Suprapubic skin (tissue), 4 donors: Measurements from ENCODE around the gene EPHB1.

Source experiments
- EP300 ChIP-seq: sonication (generic); formaldehyde crosslinking; IDR thresholded peaks from one replicate; pipeline ENCODE4 v1.6.1; 2017; ENCODE audit warnings: antibody characterized with exemption
- POLR2A ChIP-seq, 2 donors: fragments of 450-650 bp; IDR thresholded peaks; one replicate each; pipeline ENCODE4 v1.6.1; 2017; ENCODE audit warnings: antibody characterized with exemption in 2 of 2, mild to moderate bottlenecking in 2 of 2, moderate library complexity in 2 of 2
- POLR2AphosphoS5 ChIP-seq, 3 donors: sonication (generic); formaldehyde crosslinking; IDR thresholded peaks; one replicate each; pipeline ENCODE4 v1.6.1; 2017; ENCODE audit warnings: antibody characterized with exemption in 3 of 3
- TF ChIP-seq, protein P1 (sequence below), 2 donors: fragments of 200-600 bp in 1 of 2; fragments of 450-650 bp in 1 of 2; sonication (generic) in 1 of 2; IDR thresholded peaks; one replicate each; pipeline ENCODE4 v1.5.1; 2016 to 2019; ENCODE audit warnings: antibody characterized with exemption in 2 of 2, mild to moderate bottlenecking in 1 of 2, moderate library complexity in 1 of 2

DNA sequence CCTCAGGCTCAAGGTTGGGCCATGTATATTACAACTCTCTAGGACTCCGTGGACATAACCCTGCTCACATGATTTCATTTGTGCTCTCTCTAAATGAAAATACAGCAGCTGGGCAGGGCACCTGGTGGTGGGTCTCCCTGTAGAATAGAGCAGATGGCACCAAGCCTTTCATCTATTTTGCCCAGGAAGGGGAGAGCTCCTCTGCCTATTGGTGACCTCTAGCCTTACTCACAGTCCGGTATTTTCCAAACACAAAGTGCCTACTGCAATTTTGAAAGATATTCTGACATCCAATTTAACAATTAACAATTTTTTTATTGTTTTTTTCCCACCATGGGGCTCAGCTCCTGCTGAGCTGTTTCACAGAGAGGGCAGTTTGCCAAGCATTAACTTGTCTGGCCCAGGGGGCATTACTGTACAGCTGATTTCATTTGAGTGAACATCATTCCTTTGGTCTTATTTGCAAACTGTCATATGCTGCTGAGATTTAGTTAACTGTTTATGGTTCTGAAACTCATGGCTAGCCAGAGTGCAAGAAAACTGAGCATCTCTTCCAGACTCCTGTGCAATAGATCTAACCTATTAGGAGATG is 474.0 kb downstream of the EPHB1 start:
- no peak for TF ChIP-seq POLR2A (IDR thresholded peaks at IDR 0.05)
- TF ChIP-seq, protein P1, sequence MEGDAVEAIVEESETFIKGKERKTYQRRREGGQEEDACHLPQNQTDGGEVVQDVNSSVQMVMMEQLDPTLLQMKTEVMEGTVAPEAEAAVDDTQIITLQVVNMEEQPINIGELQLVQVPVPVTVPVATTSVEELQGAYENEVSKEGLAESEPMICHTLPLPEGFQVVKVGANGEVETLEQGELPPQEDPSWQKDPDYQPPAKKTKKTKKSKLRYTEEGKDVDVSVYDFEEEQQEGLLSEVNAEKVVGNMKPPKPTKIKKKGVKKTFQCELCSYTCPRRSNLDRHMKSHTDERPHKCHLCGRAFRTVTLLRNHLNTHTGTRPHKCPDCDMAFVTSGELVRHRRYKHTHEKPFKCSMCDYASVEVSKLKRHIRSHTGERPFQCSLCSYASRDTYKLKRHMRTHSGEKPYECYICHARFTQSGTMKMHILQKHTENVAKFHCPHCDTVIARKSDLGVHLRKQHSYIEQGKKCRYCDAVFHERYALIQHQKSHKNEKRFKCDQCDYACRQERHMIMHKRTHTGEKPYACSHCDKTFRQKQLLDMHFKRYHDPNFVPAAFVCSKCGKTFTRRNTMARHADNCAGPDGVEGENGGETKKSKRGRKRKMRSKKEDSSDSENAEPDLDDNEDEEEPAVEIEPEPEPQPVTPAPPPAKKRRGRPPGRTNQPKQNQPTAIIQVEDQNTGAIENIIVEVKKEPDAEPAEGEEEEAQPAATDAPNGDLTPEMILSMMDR (IDR thresholded peaks at IDR 0.05): no peak
- TF ChIP-seq POLR2AphosphoS5 (IDR thresholded peaks at IDR 0.05): no peak
- TF ChIP-seq EP300: no peak
